HG02852 (cell line): Measurements from ENCODE around the gene FYB1.
"Not testable (repeated sequence)": the region's sequence is repeated elsewhere in the genome, so short reads cannot be mapped to it uniquely, and the experiment has no call there.

Source experiments
- ATAC-seq: cut with Tn5 transposase; IDR thresholded peaks from one replicate; pipeline ENCODE4 v1.9.1; 2021; ENCODE audit warnings: mild to moderate bottlenecking, moderate library complexity; ENCODE audit not compliant: unreplicated experiment

The FYB1 gene

GRCh38 chr5:39190311-39191102, 28.9 kb downstream of the FYB1 start:
- ATAC-seq = no peak

DNA sequence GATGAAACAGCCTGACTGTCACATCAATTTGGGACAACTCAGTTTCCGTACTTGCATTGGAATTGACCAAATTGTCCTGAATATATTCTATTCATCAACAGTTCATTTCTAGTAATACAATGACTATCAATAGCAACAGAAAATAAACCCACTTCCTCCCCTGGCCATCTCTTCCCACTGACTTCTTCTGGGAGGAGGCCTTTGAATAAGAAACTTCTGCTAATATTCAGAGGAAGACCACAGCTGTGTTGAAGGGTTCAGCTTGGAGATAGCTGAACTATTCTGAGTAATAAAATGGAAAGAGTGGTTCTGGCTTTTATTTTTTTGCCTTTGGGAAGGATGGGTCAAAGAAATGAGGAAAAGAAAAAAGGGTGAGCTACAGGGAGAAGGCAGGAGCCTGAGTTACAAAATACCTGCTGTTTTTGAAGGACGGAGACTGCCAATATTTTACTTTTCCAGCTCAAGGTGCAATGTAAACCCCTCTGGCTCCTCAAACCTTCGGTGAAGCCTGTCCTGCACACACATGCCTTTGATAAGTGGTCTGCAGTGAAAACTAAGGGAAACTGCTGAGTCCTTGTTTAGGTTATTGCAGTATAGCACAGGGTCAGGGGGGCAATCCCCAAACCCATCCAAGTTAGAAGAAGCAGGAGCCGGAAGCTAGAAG, 29.9 kb downstream of the FYB1 start:
- ATAC-seq = no peak

DNA sequence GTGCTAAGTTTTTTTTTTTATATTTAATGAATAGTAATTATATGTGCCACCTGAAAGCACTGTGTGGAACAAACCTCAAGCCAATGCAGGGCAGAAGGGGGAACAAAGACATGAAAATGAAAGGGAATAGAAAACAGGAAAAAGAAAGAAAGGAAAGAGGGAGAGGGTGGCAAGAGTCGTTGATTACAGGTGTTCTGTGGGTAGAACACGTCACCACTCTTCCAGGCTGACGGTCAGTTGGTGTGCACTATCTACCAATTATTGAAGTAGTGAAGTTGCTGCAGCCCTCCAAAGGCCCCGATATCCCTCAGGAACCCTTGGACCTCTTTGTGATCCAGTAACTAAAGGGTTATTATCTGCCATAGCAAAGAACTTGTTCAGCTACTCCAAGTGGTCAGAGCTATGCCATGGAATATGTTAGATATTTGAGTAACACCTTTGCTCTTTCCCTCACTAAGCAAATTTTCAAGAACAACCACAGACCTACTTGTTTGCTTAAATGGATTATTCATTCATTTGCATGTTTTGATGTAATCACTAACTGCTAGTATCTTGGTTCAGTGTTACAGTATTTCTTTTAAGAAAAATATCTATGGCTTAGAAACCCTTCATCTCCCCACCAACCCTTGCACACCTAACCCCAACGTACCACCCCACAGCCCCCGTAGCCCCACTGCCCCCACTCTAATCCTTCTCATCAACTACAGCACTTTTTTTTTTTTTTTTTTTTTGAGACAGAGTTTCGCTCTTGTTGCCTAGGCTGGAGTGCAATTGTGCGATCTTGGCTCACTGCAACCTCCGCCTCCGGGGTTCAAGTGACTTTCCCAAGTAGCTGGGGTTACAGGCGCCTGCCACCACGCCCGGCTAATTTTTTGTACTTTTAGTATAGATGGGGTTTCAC, 31.3 kb downstream of the FYB1 start:
- no peak for ATAC-seq

GRCh38 chr5:39186722-39187539, 32.4 kb downstream of the FYB1 start:
- ATAC-seq = no peak

DNA sequence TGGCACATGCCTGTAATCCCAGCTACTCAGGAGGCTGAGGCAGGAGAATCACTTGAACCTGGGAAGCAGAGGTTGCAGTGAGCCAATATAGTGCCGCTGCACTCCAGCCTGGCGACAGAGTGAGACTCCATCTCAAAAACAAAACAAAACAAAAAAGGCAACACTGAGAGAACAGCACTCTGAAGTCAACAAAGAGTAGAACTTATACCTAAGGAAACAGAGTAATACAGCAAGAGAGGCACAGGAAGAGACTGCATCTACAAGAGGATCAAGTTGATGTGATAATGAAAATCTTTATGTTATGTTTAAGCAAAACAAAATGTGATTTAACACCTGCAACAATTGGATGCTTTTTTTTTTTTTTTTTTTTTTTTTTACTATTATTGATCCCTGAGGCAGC, 33.1 kb downstream of the FYB1 start:
- ATAC-seq = no peak

DNA sequence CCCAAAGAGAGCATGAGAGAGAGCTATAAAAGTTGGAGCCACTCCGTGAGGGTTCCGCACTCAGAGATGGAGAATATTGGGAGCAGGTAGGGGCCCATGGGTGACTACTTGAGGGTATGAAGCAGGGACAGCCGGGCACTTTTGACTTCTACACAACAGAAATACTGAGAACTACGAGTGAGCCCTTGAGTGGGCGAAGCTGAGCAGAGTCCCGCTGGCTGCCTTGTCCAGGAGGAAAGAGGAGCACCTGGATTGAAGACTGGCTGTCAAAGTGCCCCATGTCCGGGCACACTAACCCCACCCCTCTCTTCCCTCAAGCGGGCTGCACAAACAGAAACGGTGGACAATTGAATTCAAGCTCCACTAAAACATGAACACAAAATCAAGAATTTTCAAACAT, 33.6 kb downstream of the FYB1 start:
- ATAC-seq = no peak

GRCh38 chr5:39179561-39179960, 39.8 kb downstream of the FYB1 start:
- not testable (repeated sequence) for ATAC-seq

DNA sequence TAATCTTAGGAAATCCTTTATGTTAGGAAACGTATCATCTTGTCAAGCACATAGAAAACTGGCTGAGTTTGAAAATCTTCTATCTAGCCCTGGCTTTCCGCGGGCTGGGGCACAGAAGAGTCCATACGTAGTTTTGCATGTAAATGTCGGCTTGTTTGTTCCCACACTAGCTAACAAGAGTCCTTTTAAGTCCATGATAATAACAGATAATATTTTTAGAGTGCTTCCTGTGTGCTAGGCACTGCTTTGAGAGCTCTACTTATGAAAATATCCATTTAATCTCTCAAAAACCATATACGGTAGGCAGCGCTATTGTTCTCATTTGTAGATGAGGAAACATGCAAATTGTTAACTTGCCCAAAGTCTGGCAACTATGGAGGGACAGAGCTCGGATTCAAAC, 40.5 kb downstream of the FYB1 start:
- no peak for ATAC-seq

DNA sequence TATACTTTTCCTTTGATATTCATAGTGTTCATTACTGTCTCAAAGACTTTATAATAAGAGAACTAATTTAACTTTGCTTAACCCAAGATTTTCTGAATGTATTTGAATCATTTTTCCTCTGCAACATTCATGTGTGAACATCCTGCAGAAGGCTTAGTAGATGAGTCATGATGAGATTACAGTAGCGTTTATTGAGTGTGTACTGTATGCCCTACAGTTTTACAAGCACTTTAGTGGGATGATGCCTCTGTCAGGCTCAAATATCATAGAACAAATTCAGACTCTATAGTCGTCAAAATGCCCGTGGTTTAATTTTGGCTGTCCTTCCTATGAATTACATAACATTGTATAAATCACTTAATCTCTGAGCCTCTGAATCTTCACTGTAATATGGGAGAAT, 41.2 kb downstream of the FYB1 start:
- no peak for ATAC-seq

DNA sequence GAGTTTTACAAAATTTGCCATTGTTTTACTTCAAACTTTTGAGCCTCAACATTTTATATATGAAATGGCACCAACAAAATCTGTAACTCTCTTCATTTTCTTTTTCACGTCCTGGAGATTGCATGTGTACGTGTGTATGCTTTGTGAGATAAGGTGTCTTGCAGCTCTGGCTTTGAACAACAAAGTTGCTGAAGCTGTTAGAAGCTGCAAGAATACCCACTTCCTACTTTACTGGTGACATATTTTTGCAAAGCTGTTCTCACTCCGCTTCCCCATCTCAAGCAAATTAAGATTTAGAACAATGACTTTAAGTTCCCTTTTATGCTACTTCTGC, 41.8 kb downstream of the FYB1 start:
- ATAC-seq = peak; percentile 55

DNA sequence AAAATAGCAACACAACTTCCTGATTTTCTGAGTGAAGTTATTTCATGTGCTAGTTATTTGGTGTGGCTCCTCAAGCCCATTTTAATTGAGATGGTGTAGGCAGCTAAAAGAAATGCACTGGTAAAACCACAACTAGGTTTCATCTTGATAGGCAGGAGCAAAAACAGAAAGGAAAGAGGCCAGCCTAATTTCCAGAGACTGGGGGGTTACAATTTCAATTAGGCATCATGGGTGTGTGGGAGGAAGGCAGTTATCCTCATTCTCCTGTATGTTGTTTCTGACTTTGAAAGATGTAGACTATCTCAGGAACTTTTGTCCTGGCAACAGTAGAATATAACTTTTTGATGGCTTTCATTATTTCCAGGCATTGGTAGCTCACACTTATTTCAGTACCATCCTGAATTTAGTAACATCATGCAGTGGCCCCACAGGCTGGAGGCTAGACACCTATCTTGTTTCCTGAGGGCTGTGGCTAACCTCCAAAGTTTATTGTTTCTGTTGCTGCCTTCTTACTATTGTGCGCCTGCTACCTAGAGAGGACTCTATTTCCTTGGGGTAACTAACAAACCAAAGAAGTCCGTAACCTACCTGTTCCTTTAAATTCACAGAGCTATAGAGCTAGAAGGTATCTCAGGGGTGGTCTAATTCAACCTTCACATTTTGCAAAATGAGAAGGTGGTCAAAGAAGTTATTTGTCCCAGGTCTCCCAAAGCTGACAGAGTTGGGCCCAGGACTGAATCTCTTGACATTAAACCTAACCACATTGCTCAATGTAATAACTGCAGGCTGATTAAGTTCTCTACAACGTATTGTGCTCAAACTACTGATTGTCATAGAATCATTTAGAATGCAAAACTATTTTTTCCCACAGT, 42.4 kb downstream of the FYB1 start:
- peak; percentile 43 for ATAC-seq

GRCh38 chr5:39175273-39175955, 43.9 kb downstream of the FYB1 start:
- ATAC-seq = no peak

GRCh38 chr5:39173069-39173468, 46.3 kb downstream of the FYB1 start:
- no peak for ATAC-seq

DNA sequence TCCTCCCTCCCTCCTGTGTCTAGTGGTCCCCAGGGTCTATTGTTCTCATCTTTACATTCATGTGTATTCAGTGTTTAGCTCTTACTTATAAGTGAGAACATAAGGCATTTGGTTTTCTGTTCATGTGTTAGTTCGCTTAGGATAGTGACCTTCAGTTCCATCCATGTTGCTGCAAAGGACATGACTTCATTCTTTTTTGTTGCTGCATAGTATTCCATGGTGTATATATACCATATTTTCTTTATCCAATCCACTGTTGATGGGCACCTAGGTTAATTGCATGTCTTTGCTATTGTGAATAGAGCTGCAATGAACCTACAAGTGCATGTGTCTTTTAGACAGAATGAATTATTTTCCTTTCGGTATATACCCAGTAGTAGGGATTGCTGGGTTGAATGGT, 46.8 kb downstream of the FYB1 start:
- ATAC-seq = no peak

- ATAC-seq = no peak
Measured at GRCh38 chr5:39171647-39172046, 47.7 kb downstream of the FYB1 start.

GRCh38 chr5:39169081-39169480, 50.3 kb downstream of the FYB1 start:
- no peak for ATAC-seq

- no peak for ATAC-seq
Measured at GRCh38 chr5:39167972-39168342, 51.4 kb downstream of the FYB1 start.

- ATAC-seq = no peak
Measured at GRCh38 chr5:39167141-39167971, 52.0 kb downstream of the FYB1 start.
